ENCODE data around the gene FGFRL1. TPM values are rescaled to one million over a fixed set of nuclear protein-coding genes. Genes with fewer than 3 reads are reported as not detected.

FGFRL1 gene
- total RNA-seq, 2 donors from 2014 or later = 38.7 to 50.4 TPM

DNA sequence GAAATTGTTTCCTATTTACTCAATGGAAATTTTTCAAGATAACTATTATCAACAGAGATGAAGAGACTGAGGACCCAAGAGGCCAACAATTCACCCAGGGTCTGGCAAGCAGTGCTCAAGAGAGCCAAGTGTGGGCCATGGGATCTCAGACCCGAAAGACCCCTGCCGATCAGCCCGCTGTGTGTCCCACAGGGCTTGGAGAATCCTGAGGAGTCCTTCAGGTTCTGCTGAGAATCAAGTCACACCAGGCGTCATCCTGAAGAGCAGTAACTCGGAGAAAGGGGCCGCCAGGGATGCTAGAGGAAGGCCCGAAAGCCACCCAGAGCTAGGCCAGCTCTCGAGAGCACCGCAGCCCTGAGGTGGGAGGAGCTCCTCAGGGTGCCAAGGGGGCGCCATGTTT lies 48.7 kb downstream of the FGFRL1 start:
- intact Hi-C loops (cut with DNase I) = no loop called here

DNA sequence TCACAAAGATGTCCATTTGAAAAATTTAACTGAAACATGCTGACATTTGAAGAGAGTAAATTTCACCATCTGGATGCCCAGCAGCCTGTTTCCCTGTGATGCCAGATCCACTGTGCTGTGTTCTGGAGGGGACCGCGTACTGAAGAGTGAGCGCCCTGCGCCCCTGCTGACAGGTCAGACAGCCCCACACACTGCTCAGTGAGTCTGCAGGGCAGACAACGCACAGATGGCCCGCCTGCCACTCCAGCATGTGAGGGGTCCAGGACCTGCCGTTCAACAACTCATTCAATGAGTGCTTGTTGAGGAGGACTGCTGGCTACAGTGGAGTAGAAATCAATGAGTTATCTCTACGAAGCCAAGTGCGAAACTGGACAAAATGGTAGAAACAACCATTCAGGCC lies 49.2 kb downstream of the FGFRL1 start:
- H3K4me1 ChIP-seq = no peaks in the 10 kb centered on the region
- no peaks in the 10 kb centered on the region for H3K9me3 ChIP-seq
- WGBS, 2 donors = 95 to 97% methylated on average over 9 of the region's 9 CpGs
- H3K36me3 ChIP-seq (replicated peaks in 1 of 2; ENCODE audit: insufficient read depth in 1 of 2, low read depth in 2 of 2) = no peaks in the 10 kb centered on the region
- DNase-seq = no peak
- no peak overlapping the region for H3K4me3 ChIP-seq
- intact Hi-C loops (cut with DNase I) = no loop called here
- ATAC-seq = no peak
- H3K27ac ChIP-seq = no peak overlapping the region
- TF ChIP-seq POLR2A (IDR thresholded peaks at IDR 0.05) = no peak
- TF ChIP-seq, protein P1, sequence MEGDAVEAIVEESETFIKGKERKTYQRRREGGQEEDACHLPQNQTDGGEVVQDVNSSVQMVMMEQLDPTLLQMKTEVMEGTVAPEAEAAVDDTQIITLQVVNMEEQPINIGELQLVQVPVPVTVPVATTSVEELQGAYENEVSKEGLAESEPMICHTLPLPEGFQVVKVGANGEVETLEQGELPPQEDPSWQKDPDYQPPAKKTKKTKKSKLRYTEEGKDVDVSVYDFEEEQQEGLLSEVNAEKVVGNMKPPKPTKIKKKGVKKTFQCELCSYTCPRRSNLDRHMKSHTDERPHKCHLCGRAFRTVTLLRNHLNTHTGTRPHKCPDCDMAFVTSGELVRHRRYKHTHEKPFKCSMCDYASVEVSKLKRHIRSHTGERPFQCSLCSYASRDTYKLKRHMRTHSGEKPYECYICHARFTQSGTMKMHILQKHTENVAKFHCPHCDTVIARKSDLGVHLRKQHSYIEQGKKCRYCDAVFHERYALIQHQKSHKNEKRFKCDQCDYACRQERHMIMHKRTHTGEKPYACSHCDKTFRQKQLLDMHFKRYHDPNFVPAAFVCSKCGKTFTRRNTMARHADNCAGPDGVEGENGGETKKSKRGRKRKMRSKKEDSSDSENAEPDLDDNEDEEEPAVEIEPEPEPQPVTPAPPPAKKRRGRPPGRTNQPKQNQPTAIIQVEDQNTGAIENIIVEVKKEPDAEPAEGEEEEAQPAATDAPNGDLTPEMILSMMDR (IDR thresholded peaks at IDR 0.05) = no peak
- H3K27me3 ChIP-seq = no peaks in the 10 kb centered on the region

More for the DNA sequence above, 48.7 kb downstream of the FGFRL1 start:
- TF ChIP-seq, protein P1 (IDR thresholded peaks at IDR 0.05) = no peak
- TF ChIP-seq POLR2A (IDR thresholded peaks at IDR 0.05) = no peak
- no peak for ATAC-seq
- no peak for DNase-seq
- H3K27ac ChIP-seq = no peak overlapping the region
- WGBS, 2 donors = 67 to 75% methylated on average over 4 to 10 of the region's 10 CpGs
- H3K36me3 ChIP-seq (replicated peaks in 1 of 2; ENCODE audit: insufficient read depth in 1 of 2, low read depth in 2 of 2) = no peaks in the 10 kb centered on the region
- H3K4me3 ChIP-seq = no peak overlapping the region
- H3K9me3 ChIP-seq = no peaks in the 10 kb centered on the region
- no peaks in the 10 kb centered on the region for H3K27me3 ChIP-seq
- no peaks in the 10 kb centered on the region for H3K4me1 ChIP-seq

DNA sequence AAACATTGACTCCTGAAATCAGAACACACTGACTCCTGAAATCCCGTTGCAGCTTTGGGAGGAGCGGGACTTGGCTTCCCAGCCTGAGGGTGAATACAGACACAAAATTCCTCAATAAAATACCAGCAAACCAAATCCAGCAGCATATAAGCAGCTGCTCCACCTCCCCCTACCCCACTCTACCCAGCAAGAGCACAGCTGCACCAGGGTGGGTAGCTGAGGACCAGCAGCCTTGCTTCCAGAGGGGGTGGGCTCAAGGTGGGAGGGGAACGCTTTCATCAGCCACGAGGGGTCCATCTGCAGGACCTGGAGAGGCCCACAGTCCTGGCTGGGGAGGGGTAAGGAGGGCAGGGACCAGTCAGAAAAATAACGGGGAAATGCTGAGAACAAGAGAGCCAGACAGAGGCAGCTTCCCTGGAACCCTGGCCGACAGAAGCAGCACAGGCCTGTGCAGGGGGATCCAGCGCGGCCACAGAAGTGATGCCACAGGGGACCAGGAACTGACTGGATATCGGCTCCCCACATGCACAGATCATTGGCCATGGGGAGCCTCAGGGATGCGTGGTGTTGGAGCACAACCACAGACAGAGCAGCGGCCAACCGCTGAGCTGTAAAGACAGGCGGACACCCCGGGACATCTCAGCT lies 49.8 kb downstream of the FGFRL1 start:
- Histone ChIP-seq H3K36me3 (replicated peaks in 1 of 2; ENCODE audit: insufficient read depth in 1 of 2, low read depth in 2 of 2) (no peaks in the 10 kb centered on the region), H3K27ac (no peak overlapping the region), H3K27me3 (no peaks in the 10 kb centered on the region), H3K4me1 (no peaks in the 10 kb centered on the region), H3K4me3 (no peak overlapping the region), H3K9me3 (no peaks in the 10 kb centered on the region)
- no peak for ATAC-seq
- intact Hi-C loops (cut with DNase I) = no loop called here
- no peak for DNase-seq
- TF ChIP-seq POLR2A (IDR thresholded peaks at IDR 0.05) = no peak
- TF ChIP-seq, protein P1 (IDR thresholded peaks at IDR 0.05) = no peak
- WGBS, 2 donors = 82 to 88% methylated on average over 13 to 14 of the region's 14 CpGs

DNA sequence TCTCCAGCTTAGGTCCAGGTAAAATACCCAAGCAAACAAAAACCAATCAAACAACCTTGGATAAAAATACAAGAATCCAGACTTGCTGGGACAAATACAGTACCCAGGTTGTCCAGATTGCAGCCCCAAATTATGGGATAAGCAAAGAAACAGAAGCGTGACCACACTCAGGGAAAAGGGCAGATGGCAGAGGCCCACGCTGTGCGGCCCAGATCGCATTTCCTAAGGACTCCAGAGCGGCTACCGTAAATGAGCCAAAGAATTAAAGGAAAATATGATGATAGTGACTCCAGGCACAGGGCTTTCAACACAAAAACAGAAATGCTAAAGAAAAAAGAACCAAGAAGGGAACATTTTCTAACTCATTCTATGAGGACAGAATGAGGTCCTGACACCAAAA lies 50.3 kb downstream of the FGFRL1 start:
- no peak for ATAC-seq
- H3K4me3 ChIP-seq = no peak overlapping the region
- intact Hi-C loops (cut with DNase I) = no loop called here
- 84 to 92% methylated on average over 6 of the region's 6 CpGs for WGBS, 2 donors
- no peaks in the 10 kb centered on the region for H3K9me3 ChIP-seq
- H3K4me1 ChIP-seq = no peaks in the 10 kb centered on the region
- no peaks in the 10 kb centered on the region for H3K36me3 ChIP-seq (replicated peaks in 1 of 2; ENCODE audit: insufficient read depth in 1 of 2, low read depth in 2 of 2)
- no peak for TF ChIP-seq POLR2A (IDR thresholded peaks at IDR 0.05)
- TF ChIP-seq, protein P1 (IDR thresholded peaks at IDR 0.05) = no peak
- no peaks in the 10 kb centered on the region for H3K27me3 ChIP-seq
- no peak overlapping the region for H3K27ac ChIP-seq
- DNase-seq = no peak

DNA sequence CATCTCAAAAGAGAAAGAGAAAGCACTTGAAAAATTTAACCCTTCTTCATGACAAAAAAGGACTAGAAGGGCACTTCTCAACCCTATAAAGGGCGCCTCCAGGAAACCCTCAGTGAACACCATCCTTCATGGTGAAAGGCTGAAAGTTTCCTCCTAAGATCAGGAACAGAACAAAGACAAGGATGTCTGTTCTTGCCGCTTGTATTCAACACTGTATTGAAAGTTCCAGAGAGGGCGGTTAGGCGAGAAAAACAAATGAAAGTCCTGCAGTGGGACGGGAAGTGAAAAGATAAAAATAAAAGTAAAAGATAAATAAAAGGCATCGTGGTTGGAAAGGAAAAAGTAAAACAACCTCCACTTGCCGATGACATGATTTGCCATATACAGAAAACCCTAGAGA lies 51.0 kb downstream of the FGFRL1 start:
- no peak for TF ChIP-seq POLR2A (IDR thresholded peaks at IDR 0.05)
- TF ChIP-seq, protein P1 (IDR thresholded peaks at IDR 0.05) = no peak
- Histone ChIP-seq H3K27ac (no peak overlapping the region), H3K27me3 (no peaks in the 10 kb centered on the region), H3K9me3 (no peaks in the 10 kb centered on the region), H3K4me1 (no peaks in the 10 kb centered on the region), H3K4me3 (no peak overlapping the region), H3K36me3 (replicated peaks in 1 of 2; ENCODE audit: insufficient read depth in 1 of 2, low read depth in 2 of 2) (no peaks in the 10 kb centered on the region)
- ATAC-seq (no peak), DNase-seq (no peak)
- intact Hi-C loops (cut with DNase I) = no loop called here
- WGBS, 2 donors = 63 to 76% methylated on average over 7 of the region's 7 CpGs
